Measurements from ENCODE around the gene CKAP2L. TPM values are rescaled to one million over a fixed set of nuclear protein-coding genes. Genes with fewer than 3 reads are reported as not detected.

CKAP2L gene
- total and polyA plus RNA-seq, 2 donors (not counting 1 experiment from before 2014, with no cell fraction given): 3.0 to 4.4 TPM

DNA sequence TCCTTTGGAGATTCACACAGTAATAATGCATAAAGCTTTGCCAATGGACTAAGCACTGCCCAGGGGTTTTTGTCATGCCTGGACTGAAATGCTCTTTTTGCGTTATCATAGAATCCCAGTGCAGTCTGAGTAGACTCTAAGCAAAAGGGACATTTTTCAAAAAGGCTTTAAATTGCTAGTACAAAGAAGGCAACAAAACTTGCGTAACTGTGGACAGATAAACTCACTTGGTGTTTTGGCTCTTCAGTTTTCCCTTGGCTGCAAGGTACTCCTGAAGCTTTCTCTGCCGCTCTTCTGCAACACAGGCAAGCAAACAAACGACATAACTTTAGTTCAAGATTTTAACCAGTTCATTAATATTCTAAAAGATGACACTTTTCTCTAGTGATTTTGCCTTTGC, 2.1 kb downstream of the CKAP2L start:
- Histone ChIP-seq H3K4me2 (ENCODE audit: extremely low read depth, insufficient read depth, low read length) (no peak overlapping the region), H3K27me3 (ENCODE audit: control insufficient read depth, insufficient read depth, low read length) (no peaks in the 10 kb centered on the region), H3K4me1 (ENCODE audit: control insufficient read depth, extremely low read depth, insufficient read depth, low read length) (peaks cover 3% of the 10 kb centered on the region), H2AFZ (ENCODE audit: low read length) (peak overlapping the region; percentile 13), H3K4me3 (replicated peaks in 1 of 4; ENCODE audit: control extremely low read depth in 1 of 4, insufficient read depth in 1 of 4, low read depth in 3 of 4, low read length in 4 of 4) (no peak overlapping the region), H3K9me3 (ENCODE audit: control insufficient read depth, insufficient read depth, low read depth, low read length) (no peaks in the 10 kb centered on the region), H3K36me3 (ENCODE audit: control insufficient read depth, insufficient read depth, low read length) (no peaks in the 10 kb centered on the region), H3K27ac (ENCODE audit: insufficient read depth, low read length) (no peak overlapping the region), H3K9ac (ENCODE audit: insufficient read depth, low read length) (no peak overlapping the region), H3K79me2 (ENCODE audit: control insufficient read depth, insufficient read depth, low read length) (peaks cover 33% of the 10 kb centered on the region), H4K20me1 (ENCODE audit: control insufficient read depth, extremely low read depth, insufficient read depth, low read length) (no peaks in the 10 kb centered on the region)
- DNase-seq (ENCODE audit: low read depth in 2 of 2): no peak
- TF ChIP-seq EZH2 (IDR thresholded peaks at IDR 0.05; ENCODE audit: low read length, missing control alignments): no peak
- TF ChIP-seq, protein P1, sequence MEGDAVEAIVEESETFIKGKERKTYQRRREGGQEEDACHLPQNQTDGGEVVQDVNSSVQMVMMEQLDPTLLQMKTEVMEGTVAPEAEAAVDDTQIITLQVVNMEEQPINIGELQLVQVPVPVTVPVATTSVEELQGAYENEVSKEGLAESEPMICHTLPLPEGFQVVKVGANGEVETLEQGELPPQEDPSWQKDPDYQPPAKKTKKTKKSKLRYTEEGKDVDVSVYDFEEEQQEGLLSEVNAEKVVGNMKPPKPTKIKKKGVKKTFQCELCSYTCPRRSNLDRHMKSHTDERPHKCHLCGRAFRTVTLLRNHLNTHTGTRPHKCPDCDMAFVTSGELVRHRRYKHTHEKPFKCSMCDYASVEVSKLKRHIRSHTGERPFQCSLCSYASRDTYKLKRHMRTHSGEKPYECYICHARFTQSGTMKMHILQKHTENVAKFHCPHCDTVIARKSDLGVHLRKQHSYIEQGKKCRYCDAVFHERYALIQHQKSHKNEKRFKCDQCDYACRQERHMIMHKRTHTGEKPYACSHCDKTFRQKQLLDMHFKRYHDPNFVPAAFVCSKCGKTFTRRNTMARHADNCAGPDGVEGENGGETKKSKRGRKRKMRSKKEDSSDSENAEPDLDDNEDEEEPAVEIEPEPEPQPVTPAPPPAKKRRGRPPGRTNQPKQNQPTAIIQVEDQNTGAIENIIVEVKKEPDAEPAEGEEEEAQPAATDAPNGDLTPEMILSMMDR (conservative IDR thresholded peaks at IDR 0.05 in 1 of 2, IDR thresholded peaks at IDR 0.05 in 1 of 2; ENCODE audit: low read depth in 1 of 2, low read length in 2 of 2): no peak

DNA sequence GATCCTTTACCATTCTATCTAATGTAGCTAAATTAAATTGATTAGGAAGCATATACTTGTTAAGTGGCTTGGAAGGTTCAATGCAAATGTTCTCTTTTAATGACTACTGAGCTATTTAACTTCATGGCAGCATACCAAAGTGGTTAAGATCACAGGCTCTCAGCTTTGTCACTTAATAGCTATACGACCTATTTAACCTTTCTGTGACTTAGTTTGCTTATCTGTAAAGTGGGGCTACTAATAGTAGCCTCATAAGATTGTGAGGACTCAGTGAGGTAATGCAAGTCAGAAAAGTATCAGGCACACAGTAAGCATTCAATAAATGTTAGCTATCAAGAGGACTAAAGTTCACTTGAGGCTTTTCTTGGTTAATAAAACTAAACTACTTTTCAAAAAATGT, 4.3 kb downstream of the CKAP2L start:
- Histone ChIP-seq H3K36me3 (ENCODE audit: control insufficient read depth, insufficient read depth, low read length) (no peaks in the 10 kb centered on the region), H4K20me1 (ENCODE audit: control insufficient read depth, extremely low read depth, insufficient read depth, low read length) (no peaks in the 10 kb centered on the region), H3K9me3 (ENCODE audit: control insufficient read depth, insufficient read depth, low read depth, low read length) (no peaks in the 10 kb centered on the region), H2AFZ (ENCODE audit: low read length) (no peak overlapping the region), H3K4me2 (ENCODE audit: extremely low read depth, insufficient read depth, low read length) (no peak overlapping the region), H3K9ac (ENCODE audit: insufficient read depth, low read length) (no peak overlapping the region), H3K27me3 (ENCODE audit: control insufficient read depth, insufficient read depth, low read length) (no peaks in the 10 kb centered on the region), H3K79me2 (ENCODE audit: control insufficient read depth, insufficient read depth, low read length) (peaks cover 33% of the 10 kb centered on the region), H3K4me1 (ENCODE audit: control insufficient read depth, extremely low read depth, insufficient read depth, low read length) (peaks cover 3% of the 10 kb centered on the region), H3K4me3 (replicated peaks in 1 of 4; ENCODE audit: control extremely low read depth in 1 of 4, insufficient read depth in 1 of 4, low read depth in 3 of 4, low read length in 4 of 4) (no peak overlapping the region), H3K27ac (ENCODE audit: insufficient read depth, low read length) (no peak overlapping the region)
- DNase-seq (ENCODE audit: low read depth in 2 of 2): no peak
- TF ChIP-seq EZH2 (IDR thresholded peaks at IDR 0.05; ENCODE audit: low read length, missing control alignments): no peak
- TF ChIP-seq, protein P1 (conservative IDR thresholded peaks at IDR 0.05 in 1 of 2, IDR thresholded peaks at IDR 0.05 in 1 of 2; ENCODE audit: low read depth in 1 of 2, low read length in 2 of 2): no peak

DNA sequence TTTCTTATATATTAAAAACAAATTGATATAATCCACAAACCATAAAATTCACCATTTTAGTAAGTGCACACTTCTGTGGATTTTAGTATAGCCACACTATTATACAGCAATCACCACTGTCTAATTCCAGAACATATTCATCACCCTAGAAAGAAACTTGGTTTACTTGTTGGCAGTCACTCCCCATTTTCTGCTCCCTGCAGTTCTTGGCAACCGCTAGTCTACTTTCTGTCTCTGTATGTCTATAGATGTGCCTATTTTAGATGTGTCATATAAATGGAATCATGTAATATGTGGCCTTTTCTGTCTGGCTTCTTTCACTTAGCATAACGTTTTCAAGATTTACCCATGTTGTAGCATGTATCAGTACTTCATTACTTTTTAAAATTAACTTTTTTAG, 5.7 kb downstream of the CKAP2L start:
- peak; percentile 32 to 39 for DNase-seq (ENCODE audit: low read depth in 2 of 2)
- H2AFZ ChIP-seq (ENCODE audit: low read length): no peak overlapping the region
- no peaks in the 10 kb centered on the region for H3K9me3 ChIP-seq (ENCODE audit: control insufficient read depth, insufficient read depth, low read depth, low read length)

More for the DNA sequence above, 5.7 kb downstream of the CKAP2L start:
- Histone ChIP-seq H3K4me3 (replicated peaks in 1 of 4; ENCODE audit: control extremely low read depth in 1 of 4, insufficient read depth in 1 of 4, low read depth in 3 of 4, low read length in 4 of 4) (peak overlapping the region in 1 of 4 experiments; percentile 18), H3K27ac (ENCODE audit: insufficient read depth, low read length) (no peak overlapping the region), H3K36me3 (ENCODE audit: control insufficient read depth, insufficient read depth, low read length) (no peaks in the 10 kb centered on the region), H3K27me3 (ENCODE audit: control insufficient read depth, insufficient read depth, low read length) (no peaks in the 10 kb centered on the region), H3K79me2 (ENCODE audit: control insufficient read depth, insufficient read depth, low read length) (peaks cover 38% of the 10 kb centered on the region), H3K9ac (ENCODE audit: insufficient read depth, low read length) (no peak overlapping the region), H3K4me2 (ENCODE audit: extremely low read depth, insufficient read depth, low read length) (no peak overlapping the region), H4K20me1 (ENCODE audit: control insufficient read depth, extremely low read depth, insufficient read depth, low read length) (no peaks in the 10 kb centered on the region), H3K4me1 (ENCODE audit: control insufficient read depth, extremely low read depth, insufficient read depth, low read length) (peaks cover 3% of the 10 kb centered on the region)
- no peak for TF ChIP-seq EZH2 (IDR thresholded peaks at IDR 0.05; ENCODE audit: low read length, missing control alignments)
